ENCODE measurements around the gene C1QTNF8.

C1QTNF8 gene

GRCh38 chr16:1048442-1049112, 47.5 kb downstream of the C1QTNF8 start:
- TF ChIP-seq, protein P1, sequence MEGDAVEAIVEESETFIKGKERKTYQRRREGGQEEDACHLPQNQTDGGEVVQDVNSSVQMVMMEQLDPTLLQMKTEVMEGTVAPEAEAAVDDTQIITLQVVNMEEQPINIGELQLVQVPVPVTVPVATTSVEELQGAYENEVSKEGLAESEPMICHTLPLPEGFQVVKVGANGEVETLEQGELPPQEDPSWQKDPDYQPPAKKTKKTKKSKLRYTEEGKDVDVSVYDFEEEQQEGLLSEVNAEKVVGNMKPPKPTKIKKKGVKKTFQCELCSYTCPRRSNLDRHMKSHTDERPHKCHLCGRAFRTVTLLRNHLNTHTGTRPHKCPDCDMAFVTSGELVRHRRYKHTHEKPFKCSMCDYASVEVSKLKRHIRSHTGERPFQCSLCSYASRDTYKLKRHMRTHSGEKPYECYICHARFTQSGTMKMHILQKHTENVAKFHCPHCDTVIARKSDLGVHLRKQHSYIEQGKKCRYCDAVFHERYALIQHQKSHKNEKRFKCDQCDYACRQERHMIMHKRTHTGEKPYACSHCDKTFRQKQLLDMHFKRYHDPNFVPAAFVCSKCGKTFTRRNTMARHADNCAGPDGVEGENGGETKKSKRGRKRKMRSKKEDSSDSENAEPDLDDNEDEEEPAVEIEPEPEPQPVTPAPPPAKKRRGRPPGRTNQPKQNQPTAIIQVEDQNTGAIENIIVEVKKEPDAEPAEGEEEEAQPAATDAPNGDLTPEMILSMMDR (IDR thresholded peaks at IDR 0.05; ENCODE audit: low read depth, low read length): no peak
- in situ Hi-C loops (cut with HindIII; ENCODE audit: low sequenced_read_pairs): no loop called here
- no peak overlapping the region for H3K4me3 ChIP-seq (ENCODE audit: low read depth, low read length)
- no peak for DNase-seq (ENCODE audit: low read depth, low spot score)

DNA sequence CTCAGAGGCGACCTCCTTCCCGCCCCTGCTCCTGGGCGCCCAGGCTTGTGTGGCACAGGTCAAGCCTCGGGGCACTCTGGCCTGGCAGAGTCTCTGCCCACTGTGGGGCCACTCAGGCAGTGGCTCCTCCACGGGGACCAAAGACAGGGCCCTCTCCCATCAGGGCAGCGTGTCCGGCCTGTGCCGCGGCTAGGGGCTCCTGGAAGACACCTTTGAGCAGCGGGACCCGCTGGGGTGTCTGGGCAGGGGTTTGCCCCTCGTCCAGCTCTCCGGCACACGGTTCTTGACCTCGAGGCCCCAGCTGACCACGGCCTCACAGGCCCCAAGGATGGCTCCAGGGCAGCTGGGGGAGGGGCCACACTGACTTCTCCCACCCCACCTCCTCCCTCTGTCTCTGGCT, 48.2 kb downstream of the C1QTNF8 start:
- no peak overlapping the region for H3K4me3 ChIP-seq (ENCODE audit: low read depth, low read length)
- no peak for DNase-seq (ENCODE audit: low read depth, low spot score)
- in situ Hi-C loops (cut with HindIII; ENCODE audit: low sequenced_read_pairs): no loop called here
- TF ChIP-seq, protein P1 (IDR thresholded peaks at IDR 0.05; ENCODE audit: low read depth, low read length): no peak

DNA sequence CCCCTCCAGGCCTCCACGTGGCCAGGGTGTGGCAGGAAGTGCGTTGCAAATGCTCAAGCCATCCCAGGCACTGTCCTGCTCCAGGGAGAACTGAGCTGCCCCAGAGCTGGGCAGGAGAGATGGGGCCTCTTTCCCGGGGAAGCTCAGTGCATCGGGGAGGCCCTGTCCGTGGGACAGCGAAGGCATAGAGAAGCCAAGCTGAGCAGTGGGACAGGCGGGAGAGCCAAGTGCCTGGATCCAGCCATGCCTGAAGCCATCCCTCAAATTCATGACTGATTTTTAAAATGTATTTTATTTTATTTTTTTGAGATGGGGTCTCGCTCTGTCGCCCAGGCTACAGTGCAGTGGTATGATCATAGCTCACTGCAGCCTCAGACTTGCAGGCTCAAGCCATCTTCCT, 48.9 kb downstream of the C1QTNF8 start:
- DNase-seq (ENCODE audit: low read depth, low spot score): no peak
- in situ Hi-C loops (cut with HindIII; ENCODE audit: low sequenced_read_pairs): no loop called here
- no peak overlapping the region for H3K4me3 ChIP-seq (ENCODE audit: low read depth, low read length)
- TF ChIP-seq, protein P1 (IDR thresholded peaks at IDR 0.05; ENCODE audit: low read depth, low read length): no peak

DNA sequence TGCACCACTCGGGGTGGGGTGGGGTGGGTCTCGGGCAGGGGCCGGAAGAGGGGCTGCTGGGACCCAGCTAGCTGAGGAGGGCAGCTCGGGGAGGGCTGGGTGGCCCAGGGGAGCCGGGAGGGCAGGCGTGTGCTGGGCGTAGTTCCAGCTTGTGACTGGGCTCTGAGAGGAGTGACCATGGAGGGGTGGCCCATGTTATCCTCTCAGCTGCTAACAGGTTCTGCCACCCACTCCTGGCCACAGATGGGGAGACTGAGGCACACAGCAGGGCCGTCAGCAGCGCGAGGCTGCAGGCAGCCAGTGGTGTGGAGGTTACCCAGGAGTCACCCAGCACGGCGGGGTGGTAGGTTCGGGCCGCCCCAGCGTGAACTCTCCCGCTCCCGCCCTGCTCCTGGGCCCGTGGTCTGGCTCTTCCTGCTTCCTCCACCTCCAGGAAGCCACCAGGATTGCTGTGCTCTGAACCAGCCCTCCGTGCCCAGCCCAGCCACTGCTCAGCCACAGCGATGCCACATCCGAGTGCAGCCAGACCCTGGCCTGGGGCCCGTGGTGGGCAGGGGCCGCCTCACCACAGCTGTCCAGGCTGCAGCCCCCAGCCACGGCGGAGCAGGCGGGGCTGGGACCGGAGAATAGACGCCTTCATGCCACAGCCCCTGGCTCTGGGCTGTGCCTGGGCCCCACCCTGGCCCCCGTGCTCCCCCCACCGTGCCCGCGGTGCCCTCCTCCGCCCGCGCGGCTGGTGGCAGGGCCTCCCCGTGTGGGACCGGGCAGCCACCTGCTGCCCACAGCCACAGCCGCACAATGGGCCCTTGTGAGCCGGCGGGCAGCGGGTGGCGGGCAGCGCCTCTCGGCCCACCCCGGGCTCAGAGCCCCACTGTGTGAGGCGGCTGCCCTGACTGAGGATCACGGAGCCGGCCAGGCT, 49.8 kb downstream of the C1QTNF8 start:
- in situ Hi-C loops (cut with HindIII; ENCODE audit: low sequenced_read_pairs): no loop called here
- TF ChIP-seq, protein P1 (IDR thresholded peaks at IDR 0.05; ENCODE audit: low read depth, low read length): no peak
- DNase-seq (ENCODE audit: low read depth, low spot score): no peak
- H3K4me3 ChIP-seq (ENCODE audit: low read depth, low read length): no peak overlapping the region

DNA sequence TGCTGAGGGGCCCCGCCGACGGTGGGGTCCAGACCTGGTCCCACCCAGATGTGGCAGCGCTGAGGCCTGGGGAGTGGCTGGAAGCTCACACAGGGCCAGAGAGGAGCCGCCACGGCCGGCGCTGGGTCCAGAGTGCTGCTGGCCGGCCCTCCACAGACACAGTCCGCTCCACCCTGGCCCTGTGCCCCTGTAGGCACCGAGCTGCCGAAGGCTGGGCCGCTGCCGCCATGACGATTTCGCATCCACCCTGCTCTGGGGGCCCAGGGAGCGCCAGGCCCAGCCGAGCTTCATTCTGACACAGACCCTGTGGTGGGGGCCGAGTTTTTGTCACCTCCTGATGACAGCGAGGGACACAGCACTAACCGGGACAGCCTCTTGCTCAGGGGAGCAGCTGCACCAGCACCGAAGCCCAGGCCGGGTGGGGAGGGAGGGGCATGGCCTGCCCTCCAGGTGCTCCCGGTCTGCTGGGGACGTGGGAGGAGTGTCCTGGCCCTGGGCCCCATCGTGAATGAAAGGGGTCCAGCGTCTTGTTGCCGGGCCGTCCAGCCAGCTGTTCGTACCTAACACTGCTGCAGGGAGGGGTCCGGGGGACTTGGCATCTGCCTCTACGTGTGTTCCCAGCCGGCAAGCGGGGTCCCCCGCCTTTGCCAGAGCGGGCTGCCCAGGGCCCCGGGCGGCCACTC, 50.6 kb downstream of the C1QTNF8 start:
- in situ Hi-C loops (cut with HindIII; ENCODE audit: low sequenced_read_pairs): no loop called here
- TF ChIP-seq, protein P1 (IDR thresholded peaks at IDR 0.05; ENCODE audit: low read depth, low read length): no peak
- H3K4me3 ChIP-seq (ENCODE audit: low read depth, low read length): no peak overlapping the region
- DNase-seq (ENCODE audit: low read depth, low spot score): no peak

DNA sequence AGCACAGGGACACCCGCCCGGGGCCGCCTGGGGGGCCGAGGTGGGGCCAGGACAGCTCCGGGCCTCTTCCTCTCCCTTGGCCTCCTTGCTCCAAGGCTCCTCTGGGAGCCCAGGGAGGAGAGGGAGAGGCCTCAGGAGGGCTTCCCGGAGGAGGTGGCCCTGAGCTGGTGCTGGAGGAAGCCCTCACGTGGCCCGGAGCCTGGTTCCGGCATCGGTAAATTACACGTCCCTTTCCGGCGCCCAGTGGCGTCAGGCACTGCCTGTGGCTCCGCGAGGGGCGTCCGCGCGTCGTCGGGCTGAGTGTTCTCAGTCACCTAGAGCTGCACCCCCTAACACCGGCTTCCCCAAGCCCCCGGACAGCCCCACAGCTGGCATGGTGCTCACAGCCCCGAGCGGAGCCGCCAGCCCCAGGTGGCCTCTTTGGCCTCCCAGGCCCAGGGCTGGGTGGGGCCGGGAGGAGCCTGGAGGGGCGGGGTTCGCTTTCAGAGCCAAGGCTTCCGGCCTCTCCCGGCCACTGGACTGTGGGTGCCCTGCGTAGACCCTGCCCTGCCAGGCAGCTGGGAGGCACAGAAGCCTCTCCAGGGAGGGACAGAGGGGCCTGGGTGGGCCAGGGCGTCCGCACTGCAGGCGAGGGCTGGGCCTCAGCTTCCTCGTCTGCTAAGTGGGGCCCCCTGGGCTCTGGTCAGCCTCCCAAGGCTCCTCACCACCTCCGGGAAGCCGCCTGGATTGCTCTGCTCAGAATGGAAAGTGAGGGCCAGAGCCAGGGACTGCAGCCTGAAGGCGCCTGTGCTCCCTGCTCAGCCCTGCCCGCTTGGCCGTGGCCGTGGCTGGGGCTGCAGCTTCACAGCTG, 51.4 kb downstream of the C1QTNF8 start:
- H3K4me3 ChIP-seq (ENCODE audit: low read depth, low read length): no peak overlapping the region
- DNase-seq (ENCODE audit: low read depth, low spot score): no peak
- in situ Hi-C loops (cut with HindIII; ENCODE audit: low sequenced_read_pairs): no loop called here
- TF ChIP-seq, protein P1 (IDR thresholded peaks at IDR 0.05; ENCODE audit: low read depth, low read length): no peak

Data from astrocyte of the spinal cord (primary cell).